HepG2 (cell line): ENCODE measurements around the gene OR2W1. TPM values are rescaled to one million over a fixed set of nuclear protein-coding genes. Genes with fewer than 3 reads are reported as not detected.

Experiments used
- CEBPB ChIP-seq: IDR thresholded peaks from 2 replicates; pipeline ENCODE4 v1.6.1; 2011; ENCODE audit warnings: low read depth, low read length, improper control_type of control experiment, borderline replicate concordance
- CENPT ChIP-seq: sonication (generic); formaldehyde crosslinking; IDR thresholded peaks from 2 replicates; pipeline ENCODE4 v1.8.0; 2022; ENCODE audit warnings: low read depth, mild to moderate bottlenecking, moderate library complexity, missing genetic modification reagents
- HIC2 ChIP-seq: sonication (generic); formaldehyde crosslinking; IDR thresholded peaks from 2 replicates; pipeline ENCODE4 v1.9.0; 2022; ENCODE audit warnings: low read depth, missing genetic modification reagents
- KMT2B ChIP-seq: IDR thresholded peaks from 2 replicates; pipeline ENCODE4 v1.6.1; 2016; ENCODE audit warnings: missing genetic modification reagents, missing compliant biosample characterization
- NCOA2 ChIP-seq: sonication (generic); formaldehyde crosslinking; IDR thresholded peaks from 2 replicates; pipeline ENCODE4 v1.8.0; 2022; ENCODE audit warnings: inconsistent platforms
- NFYC ChIP-seq: IDR thresholded peaks from 2 replicates; pipeline ENCODE4 v1.6.1; 2016; ENCODE audit warnings: missing genetic modification reagents, missing compliant biosample characterization
- THAP8 ChIP-seq: sonication (generic); formaldehyde crosslinking; IDR thresholded peaks from 2 replicates; pipeline ENCODE4 v1.5.1; 2020; ENCODE audit warnings: missing genetic modification reagents, mild to moderate bottlenecking, borderline replicate concordance
- ZFP36L2 ChIP-seq: sonication (generic); formaldehyde crosslinking; IDR thresholded peaks from 2 replicates; pipeline ENCODE4 v1.4.0; 2020; ENCODE audit warnings: missing genetic modification reagents
- ZFP41 ChIP-seq: sonication (generic); formaldehyde crosslinking; IDR thresholded peaks from 2 replicates; pipeline ENCODE4 v1.4.0; 2020; ENCODE audit warnings: mild to moderate bottlenecking, missing genetic modification reagents, borderline replicate concordance
- ZNF207 ChIP-seq: fragments of 450-650 bp; IDR thresholded peaks from 2 replicates; pipeline ENCODE4 v1.6.1; 2016; ENCODE audit warnings: antibody characterized with exemption, borderline replicate concordance
- ZNF567 ChIP-seq: sonication (generic); formaldehyde crosslinking; IDR thresholded peaks from 2 replicates; pipeline ENCODE4 v1.8.1; 2023; ENCODE audit warnings: mild to moderate bottlenecking, missing genetic modification reagents, borderline replicate concordance
- ZNF580 ChIP-seq: IDR thresholded peaks from 2 replicates; pipeline ENCODE4 v1.6.1; 2016; ENCODE audit warnings: low read depth, borderline replicate concordance
- ZNF616 ChIP-seq: sonication (generic); formaldehyde crosslinking; IDR thresholded peaks from 2 replicates; pipeline ENCODE4 v1.5.0; 2020; ENCODE audit warnings: low read depth, mild to moderate bottlenecking, missing genetic modification reagents
- ZNF646 ChIP-seq: sonication (generic); formaldehyde crosslinking; IDR thresholded peaks from 2 replicates; pipeline ENCODE4 v1.9.0; 2021; ENCODE audit warnings: mild to moderate bottlenecking, missing genetic modification reagents
- ZNF674 ChIP-seq: sonication (generic); formaldehyde crosslinking; IDR thresholded peaks from 2 replicates; pipeline ENCODE4 v1.5.0; 2020; ENCODE audit warnings: low read depth, mild to moderate bottlenecking, missing genetic modification reagents
- ZNF792 ChIP-seq: IDR thresholded peaks from 2 replicates; pipeline ENCODE4 v1.6.1; 2016
- ZNF816 ChIP-seq: sonication (generic); formaldehyde crosslinking; IDR thresholded peaks from 2 replicates; pipeline ENCODE4 v1.8.0; 2022; ENCODE audit warnings: missing genetic modification reagents, mild to moderate bottlenecking, borderline replicate concordance
- polyA plus RNA-seq, 8 experiments: library from polyadenylated mRNA; depleted of rRNA in 3 of 8; stranded (reverse) in 7 of 8; unstranded in 1 of 8; fragments of >200 nt; fragmentation: Illumina TruSeq in 4 of 8; extraction: Trizol in 4 of 8; gene quantifications; 2 replicates each; pipeline versions ENCODE4 v1.2.1 to v1.2.3, GENCODE V29; 2011 to 2016; ENCODE audit warnings: low read depth in 4 of 8, missing spikeins in 1 of 8, mixed read lengths in 1 of 8; ENCODE audit not compliant: insufficient read depth in 1 of 8
- total RNA-seq, 5 experiments: library from RNA; depleted of rRNA; stranded (reverse); fragments of >200 nt; fragmentation: Illumina TruSeq; extraction: Trizol; gene quantifications; 2 replicates each; pipeline ENCODE4 v1.2.3, GENCODE V29; 2016; ENCODE audit warnings: low read depth in 1 of 5

The OR2W1 gene
- total and polyA plus RNA-seq, 2 of the 13 experiments (the other 11 are each of a cell fraction or from before 2014, with no cell fraction given) = not detected

GRCh38 chr6:29016559-29017427, 28.2 kb downstream of the OR2W1 start (continued):
- TF ChIP-seq ZNF646 (CRISPR knock-in tag) = peak; percentile 46; the same call in 1 of the 2 replicates
- TF ChIP-seq ZNF207 = no peak
- TF ChIP-seq HIC2 = no peak
- no peak for TF ChIP-seq CENPT (CRISPR knock-in tag)
- 0 out of 2 replicates have a peak, but pooled peaks have one; percentile 25 for TF ChIP-seq ZNF616 (CRISPR knock-in tag)
- no peak for TF ChIP-seq THAP8 (CRISPR knock-in tag)
- TF ChIP-seq KMT2B (CRISPR knock-in tag) = peak; percentile 53; the same call in 1 of the 2 replicates
- no peak for TF ChIP-seq CEBPB
- TF ChIP-seq NFYC = 0 out of 2 replicates have a peak, but pooled peaks have one; percentile 8
- 0 out of 2 replicates have a peak, but pooled peaks have one; percentile 49 for TF ChIP-seq ZFP41
- TF ChIP-seq ZFP36L2 (CRISPR knock-in tag) = no peak
- TF ChIP-seq ZNF674 = no peak
- peak; percentile 53; the same call in 1 of the 2 replicates for TF ChIP-seq ZNF580 (CRISPR knock-in tag)
- peak; percentile 59; the same call in 1 of the 2 replicates for TF ChIP-seq ZNF816 (CRISPR knock-in tag)
- peak; percentile 82; the same call in 1 of the 2 replicates for TF ChIP-seq ZNF567 (CRISPR knock-in tag)
- peak; percentile 18; the same call in 1 of the 2 replicates for TF ChIP-seq ZNF792 (CRISPR knock-in tag)
- 0 out of 2 replicates have a peak, but pooled peaks have one; percentile 46 for TF ChIP-seq NCOA2 (CRISPR knock-in tag)
